Large intestine (tissue), 12 donors: Measurements from ENCODE around the gene FGGY. TPM values are rescaled to one million over a fixed set of nuclear protein-coding genes. Genes with fewer than 3 reads are reported as not detected.
"Not testable (repeated sequence)": the region's sequence is repeated elsewhere in the genome, so short reads cannot be mapped to it uniquely, and the experiment has no call there.

ENCODE experiments used
- DNase-seq, 2 donors: peaks; one replicate each; pipeline versions ENCODE4 v3.0.0 to v3.0.0-alpha.2; 2013
- H3K27ac ChIP-seq: one replicate; pipeline ENCODE4 v1.5.1; 2013; ENCODE audit warnings: low read length
- H3K27me3 ChIP-seq: 2 replicates; pipeline ENCODE4 v1.6.1; 2013; ENCODE audit warnings: low read length; ENCODE audit not compliant: control insufficient read depth, insufficient read depth
- H3K36me3 ChIP-seq: 2 replicates; pipeline ENCODE4 v1.6.1; 2013; ENCODE audit warnings: low read length; ENCODE audit not compliant: control insufficient read depth, insufficient read depth
- H3K4me1 ChIP-seq: one replicate; pipeline ENCODE4 v1.6.1; 2013; ENCODE audit warnings: low read length; ENCODE audit not compliant: control insufficient read depth, insufficient read depth
- H3K4me3 ChIP-seq: one replicate; pipeline ENCODE4 v1.5.1; 2013; ENCODE audit warnings: low read length
- H3K9me3 ChIP-seq: one replicate; pipeline ENCODE4 v1.6.1; 2013; ENCODE audit warnings: mild to moderate bottlenecking, low read depth, low read length, moderate library complexity; ENCODE audit not compliant: control insufficient read depth
- WGBS: methylation state at CpG from one replicate; pipeline ENCODE4 v1.1.5; 2013; ENCODE audit warnings: low lambda C conversion rate; ENCODE audit not compliant: insufficient coverage; 5-methylcytosine and 5-hydroxymethylcytosine counted together
- long read RNA-seq, 11 donors: transcript quantifications; one replicate each; lab custom pipeline, GENCODE V29; 2026
- polyA plus RNA-seq: library from polyadenylated mRNA; unstranded; fragments of 120-200 nt; gene quantifications from one replicate; pipeline ENCODE4 v1.2.1, GENCODE V29; 2013

The FGGY gene
- 17.5 TPM for polyA plus RNA-seq
- long read RNA-seq, donor 1, partial matches to known transcripts, result 5 of 5 reads
- long read RNA-seq, donor 1, other reads (novel, unspliced or antisense), result 0 of 5 reads
- long read RNA-seq, donor 2, partial matches to known transcripts, result 5 of 5 reads
- long read RNA-seq, donor 2, other reads (novel, unspliced or antisense), result 0 of 5 reads
- long read RNA-seq, donor 3, result 0 reads
- long read RNA-seq, donor 4, result 0 reads
- long read RNA-seq, donor 5, result 0 reads
- long read RNA-seq, donor 6, result 0 reads
- long read RNA-seq, donor 7, result 0 reads
- long read RNA-seq, donor 8, partial matches to known transcripts, result 20 of 21 reads
- long read RNA-seq, donor 8, other reads (novel, unspliced or antisense), result 0 of 21 reads
- long read RNA-seq, donor 9, partial matches to known transcripts, result 20 of 23 reads
- long read RNA-seq, donor 9, other reads (novel, unspliced or antisense), result 0 of 23 reads
- long read RNA-seq, donor 10, partial matches to known transcripts, result 7 of 7 reads
- long read RNA-seq, donor 10, other reads (novel, unspliced or antisense), result 0 of 7 reads
- long read RNA-seq, donor 11, partial matches to known transcripts, result 6 of 6 reads
- long read RNA-seq, donor 11, other reads (novel, unspliced or antisense), result 0 of 6 reads

- DNase-seq, result peak; percentile 97 to 99
- Histone ChIP-seq H3K4me1 (peaks cover 27% of the 10 kb centered on the region), H3K27ac (peak within 1 kb of the TSS; percentile 95), H3K27me3 (no peaks in the 10 kb centered on the region), H3K36me3 (no peaks in the 10 kb centered on the region), H3K9me3 (no peaks in the 10 kb centered on the region), H3K4me3 (peak within 1 kb of the TSS; percentile 65)
- no CpG with 5 or more reads among the region's 78 CpGs for WGBS
These were observed at the start of gene FGGY for GRCh38 chr1:59296358-59297256. TSS of gene FGGY (plus strand) at chr1:59297094. CDS start at chr1:59321550, 24,456 bp downstream.

- Histone ChIP-seq H3K4me1 (no peaks in the 10 kb centered on the region), H3K27me3 (no peaks in the 10 kb centered on the region), H3K36me3 (no peaks in the 10 kb centered on the region), H3K9me3 (no peaks in the 10 kb centered on the region), H3K27ac (no peak overlapping the region), H3K4me3 (no peak overlapping the region)
- DNase-seq, result no peak
- no CpG with 5 or more reads among the region's 1 CpG for WGBS
These were observed 48.1 kb upstream of the FGGY start for GRCh38 chr1:59248758-59249157.

GRCh38 chr1:59249396-59250137, 47.3 kb upstream of the FGGY start:
- no peak overlapping the region for H3K27ac ChIP-seq
- H3K9me3 ChIP-seq, result no peaks in the 10 kb centered on the region
- H3K36me3 ChIP-seq, result no peaks in the 10 kb centered on the region
- DNase-seq, result no peak
- WGBS, result no CpG with 5 or more reads among the region's 4 CpGs
- no peaks in the 10 kb centered on the region for H3K27me3 ChIP-seq
- no peaks in the 10 kb centered on the region for H3K4me1 ChIP-seq
- H3K4me3 ChIP-seq, result no peak overlapping the region

- H3K27ac ChIP-seq, H3K27me3 ChIP-seq, DNase-seq, H3K4me3 ChIP-seq, H3K9me3 ChIP-seq, H3K36me3 ChIP-seq, H3K4me1 ChIP-seq: not testable (repeated sequence)
- WGBS, result no CpG with 5 or more reads among the region's 12 CpGs
These were observed 45.8 kb upstream of the FGGY start for GRCh38 chr1:59251061-59251460.

GRCh38 chr1:59256429-59256828, 40.5 kb upstream of the FGGY start:
- not testable (repeated sequence) for H3K4me3 ChIP-seq, H3K4me1 ChIP-seq, H3K27ac ChIP-seq, DNase-seq, H3K9me3 ChIP-seq, H3K27me3 ChIP-seq, H3K36me3 ChIP-seq
- no CpG with 5 or more reads among the region's 1 CpG for WGBS

GRCh38 chr1:59258412-59259032, 38.4 kb upstream of the FGGY start:
- WGBS, result 92% methylated on average over 2 of the region's 3 CpGs
- Histone ChIP-seq H3K4me1 (no peaks in the 10 kb centered on the region), H3K36me3 (no peaks in the 10 kb centered on the region), H3K4me3 (no peak overlapping the region), H3K27me3 (no peaks in the 10 kb centered on the region), H3K27ac (no peak overlapping the region), H3K9me3 (no peaks in the 10 kb centered on the region)
- no peak for DNase-seq

GRCh38 chr1:59261537-59261936, 35.4 kb upstream of the FGGY start:
- no CpG with 5 or more reads among the region's 1 CpG for WGBS
- Histone ChIP-seq H3K4me3 (no peak overlapping the region), H3K27me3 (no peaks in the 10 kb centered on the region), H3K9me3 (no peaks in the 10 kb centered on the region), H3K27ac (no peak overlapping the region), H3K4me1 (no peaks in the 10 kb centered on the region), H3K36me3 (no peaks in the 10 kb centered on the region)
- DNase-seq, result peak in 1 of 2 donors; percentile 18

GRCh38 chr1:59262631-59263030, 34.3 kb upstream of the FGGY start:
- DNase-seq, result no peak
- Histone ChIP-seq H3K27ac (no peak overlapping the region), H3K4me1 (no peaks in the 10 kb centered on the region), H3K4me3 (no peak overlapping the region), H3K36me3 (no peaks in the 10 kb centered on the region), H3K9me3 (no peaks in the 10 kb centered on the region), H3K27me3 (no peaks in the 10 kb centered on the region)

- DNase-seq, result no peak
- Histone ChIP-seq H3K4me1 (no peaks in the 10 kb centered on the region), H3K36me3 (no peaks in the 10 kb centered on the region), H3K4me3 (no peak overlapping the region), H3K27me3 (no peaks in the 10 kb centered on the region), H3K27ac (no peak overlapping the region), H3K9me3 (no peaks in the 10 kb centered on the region)
These were observed 33.8 kb upstream of the FGGY start for GRCh38 chr1:59263111-59263510.
